Mucosa of gallbladder (tissue), 1 donor: Measurements from ENCODE around the gene NPB. TPM values are rescaled to one million over a fixed set of nuclear protein-coding genes. Genes with fewer than 3 reads are reported as not detected.

ENCODE experiments used
- DNase-seq: peaks from one replicate; pipeline ENCODE4 v3.0.0-alpha.2; 2020; ENCODE audit warnings: low spot score
- total RNA-seq: library from RNA; stranded (reverse); gene quantifications from one replicate; pipeline ENCODE4 v1.2.1, GENCODE V29; 2021
- donor health status: DM: no; HTN: no; CAD: no.

Gene NPB
- total RNA-seq, 1 donor from 2014 or later = 0.55 TPM

DNA sequence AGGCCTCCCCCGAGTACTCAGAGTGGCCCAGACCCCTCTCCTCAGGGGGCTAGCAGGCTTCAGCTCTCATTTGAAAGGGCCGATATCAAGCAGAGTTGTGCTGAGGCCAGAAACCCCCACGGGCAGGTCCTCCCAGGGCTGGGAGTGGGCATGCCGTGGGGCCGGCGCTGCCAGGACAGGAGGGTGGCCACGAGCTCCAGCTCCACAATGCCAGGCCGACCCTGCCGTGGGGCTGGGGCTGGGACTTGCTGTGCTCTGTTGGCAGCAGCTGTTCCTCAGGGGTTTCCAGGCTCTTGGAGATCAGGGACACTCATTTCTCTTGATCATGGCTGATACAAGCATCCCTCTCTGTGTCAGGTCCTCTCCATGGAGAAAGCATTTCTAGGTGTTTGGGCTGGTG, 3.2 kb upstream of the NPB start:
- no peak for DNase-seq

DNA sequence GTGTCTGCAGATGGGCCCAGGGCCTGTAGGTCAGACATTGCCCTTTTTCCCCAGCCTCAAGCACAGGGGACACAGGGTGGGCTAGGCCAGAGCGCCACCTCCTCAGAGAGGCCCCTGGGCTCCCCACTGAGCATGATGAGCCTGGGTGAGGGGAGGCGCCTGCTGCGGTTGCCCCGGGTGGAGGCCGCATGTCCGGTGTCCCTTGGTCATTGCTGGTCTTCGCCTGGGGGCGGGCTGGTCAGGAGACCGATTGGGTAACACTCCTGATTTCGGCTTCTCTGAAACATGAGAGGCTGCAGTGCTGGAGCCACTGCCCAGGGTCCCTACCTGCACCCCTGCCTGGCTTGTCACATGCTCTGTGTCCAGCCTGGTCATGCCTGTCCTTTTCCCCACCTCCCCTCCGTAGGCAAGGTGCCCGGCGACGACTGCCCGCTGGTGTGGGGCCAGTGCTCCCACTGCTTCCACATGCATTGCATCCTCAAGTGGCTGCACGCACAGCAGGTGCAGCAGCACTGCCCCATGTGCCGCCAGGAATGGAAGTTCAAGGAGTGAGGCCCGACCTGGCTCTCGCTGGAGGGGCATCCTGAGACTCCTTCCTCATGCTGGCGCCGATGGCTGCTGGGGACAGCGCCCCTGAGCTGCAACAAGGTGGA, 2.4 kb upstream of the NPB start:
- no peak for DNase-seq

DNA sequence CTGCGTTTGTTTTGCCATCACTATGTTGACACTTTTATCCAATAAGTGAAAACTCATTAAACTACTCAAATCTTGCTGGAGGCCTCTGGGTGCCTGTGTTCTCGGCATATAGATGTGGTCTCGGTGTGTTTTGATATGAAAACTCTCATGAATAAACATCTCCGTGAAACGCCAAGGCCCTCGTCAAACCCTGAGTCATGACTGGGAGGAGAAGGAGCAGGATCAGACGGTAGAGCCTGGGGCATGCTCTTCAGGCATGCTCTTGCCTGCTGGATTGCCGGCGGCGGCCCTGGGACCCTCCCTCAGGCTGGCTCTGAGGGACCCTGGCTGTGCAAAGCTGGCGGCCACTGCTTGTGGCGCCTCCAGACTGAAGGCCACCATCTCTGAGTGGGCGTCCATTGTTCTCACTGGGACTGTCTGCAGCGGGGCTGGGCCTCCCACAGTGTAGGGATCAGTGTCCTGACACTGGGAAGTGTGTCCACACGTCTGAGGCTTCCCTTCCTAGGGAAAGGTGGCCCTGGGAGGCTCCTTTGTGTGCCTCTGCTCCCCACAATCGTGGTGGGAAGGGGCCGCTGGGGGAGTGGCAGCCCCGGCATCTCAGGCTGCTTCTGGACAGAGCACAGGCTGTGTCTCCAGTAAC, 1.7 kb upstream of the NPB start:
- DNase-seq = no peak

DNA sequence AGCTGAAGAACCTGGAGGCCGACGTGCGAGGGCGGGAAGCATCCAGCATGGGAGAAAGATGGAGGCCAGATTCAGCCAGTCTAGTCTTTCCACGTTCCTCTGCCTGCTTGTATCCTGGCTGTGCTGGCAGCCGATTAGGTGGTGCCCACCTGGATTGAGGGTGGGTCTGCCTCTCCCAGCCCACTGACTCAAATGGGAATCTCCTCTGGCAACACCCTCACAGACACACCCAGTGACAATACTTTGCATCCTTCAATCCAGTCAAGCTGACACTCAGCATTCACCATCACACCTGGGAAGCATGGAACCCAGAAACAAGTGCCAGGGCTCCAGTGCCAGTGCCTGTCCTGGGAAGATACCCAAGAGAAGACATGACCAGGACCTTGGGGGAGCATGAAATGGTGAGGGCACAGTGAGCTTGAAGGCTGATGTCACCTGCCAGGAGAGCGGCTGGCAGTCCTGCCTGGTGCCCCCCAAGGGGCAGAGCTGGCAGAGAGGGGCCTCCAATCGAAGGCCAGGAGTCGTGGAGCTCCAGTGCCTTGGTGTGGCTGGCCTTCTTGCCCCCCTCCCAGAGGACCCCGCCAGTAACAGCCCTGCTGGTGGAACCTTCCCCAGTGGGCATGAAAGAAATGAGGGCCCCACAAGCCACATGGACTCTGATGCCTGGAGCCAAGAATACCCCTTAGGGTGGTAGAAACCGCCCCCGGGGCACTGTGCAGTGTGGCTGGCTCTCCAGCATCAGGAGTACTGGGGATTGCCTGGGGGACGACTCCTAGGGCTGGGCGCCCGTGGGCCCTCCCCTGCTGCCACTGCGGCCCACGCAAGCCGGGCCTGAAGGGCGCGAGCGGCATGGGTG, 643 bp upstream of the NPB start:
- DNase-seq = no peak

DNA sequence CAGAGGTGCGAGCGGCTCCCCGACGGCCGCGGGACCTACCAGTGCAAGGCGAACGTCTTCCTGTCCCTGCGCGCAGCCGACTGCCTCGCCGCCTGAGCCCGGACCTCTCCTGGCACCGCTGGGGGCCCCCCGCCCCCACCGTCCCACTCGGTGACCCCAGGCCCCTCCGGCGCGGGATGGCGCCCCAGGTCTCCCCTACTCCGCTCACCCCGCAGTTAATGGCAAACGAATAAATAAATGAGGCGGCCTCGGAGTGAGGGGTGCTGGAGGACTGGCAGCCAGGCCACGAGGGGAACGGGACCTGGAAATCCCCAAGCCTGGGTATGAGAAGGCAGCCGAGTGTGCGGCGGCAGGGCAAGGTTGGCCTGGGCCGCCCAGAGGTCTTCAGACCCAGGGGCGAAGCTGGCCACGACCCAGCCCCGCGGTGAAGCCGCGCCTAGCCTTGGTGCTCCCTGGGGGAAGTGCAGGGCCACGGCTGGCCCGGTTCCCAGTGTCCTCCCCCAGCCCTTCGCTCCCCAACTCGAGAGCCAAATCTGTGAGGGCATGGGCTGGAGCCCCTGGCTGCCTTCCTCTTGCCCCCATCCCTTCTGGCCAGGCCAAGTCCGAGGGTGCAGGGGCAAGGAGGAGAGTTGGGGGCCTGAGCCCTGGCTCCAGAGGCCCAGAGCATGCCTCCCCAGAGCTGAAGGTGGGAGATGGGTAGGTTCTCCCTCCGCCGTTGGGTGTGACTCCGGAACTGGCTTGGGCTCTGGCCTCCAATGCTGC, 796 bp downstream of the NPB start:
- DNase-seq = no peak

DNA sequence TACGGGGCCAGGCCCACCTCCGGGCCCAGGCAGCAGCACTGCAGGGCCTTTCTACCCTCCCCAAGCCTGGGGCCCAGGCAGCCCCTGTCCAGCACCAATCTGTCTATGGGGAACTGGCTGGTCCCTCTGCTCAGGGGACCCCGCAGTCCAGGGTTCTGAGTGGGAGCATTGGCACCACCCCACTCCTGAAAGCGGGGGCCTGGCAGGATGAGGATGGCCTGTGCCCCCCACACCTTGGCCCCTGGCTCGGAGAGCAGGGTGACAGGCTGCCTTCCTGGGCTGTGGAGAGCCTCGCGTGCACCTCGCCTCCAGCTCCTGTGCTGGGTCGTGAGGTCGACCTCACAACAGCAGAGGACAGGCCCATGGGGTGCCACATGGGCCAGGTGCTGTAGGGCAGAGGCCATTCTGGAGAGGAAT, 1.4 kb downstream of the NPB start:
- DNase-seq = no peak

DNA sequence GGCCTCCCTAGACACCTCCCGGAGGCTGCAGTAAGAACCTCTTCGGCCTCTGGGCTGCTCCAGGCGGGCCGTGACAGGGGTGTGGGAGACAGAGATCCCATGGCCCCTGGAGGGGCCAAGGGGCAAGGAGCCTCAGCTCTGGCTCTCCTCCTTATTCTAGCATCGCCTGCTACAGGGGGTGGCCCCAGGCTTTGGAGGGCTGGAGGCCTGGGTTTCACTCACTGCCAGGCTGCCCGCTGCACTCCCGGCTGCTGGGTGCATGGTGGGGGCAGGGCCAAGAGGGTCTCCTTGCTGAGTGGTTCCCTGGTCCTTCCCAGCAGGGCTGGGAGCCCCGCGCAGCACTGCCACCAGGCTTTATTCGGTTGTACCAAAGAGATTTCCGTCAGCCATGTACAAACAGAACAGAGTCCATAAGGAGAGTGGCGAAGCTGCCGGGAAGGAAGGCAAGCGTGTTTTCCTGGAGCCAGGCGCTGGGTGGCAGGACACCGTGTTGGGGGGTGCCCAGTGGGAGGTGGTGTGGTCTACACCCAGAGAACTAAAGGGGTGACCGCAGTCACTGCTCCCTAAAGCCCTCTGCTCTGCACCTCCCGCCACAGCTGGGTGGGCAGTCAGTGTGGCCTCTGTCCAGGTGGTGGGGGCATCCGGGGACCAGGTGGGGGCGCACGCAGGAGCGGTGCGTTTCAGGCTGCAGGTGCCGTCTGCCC, 2.0 kb downstream of the NPB start:
- DNase-seq = no peak

DNA sequence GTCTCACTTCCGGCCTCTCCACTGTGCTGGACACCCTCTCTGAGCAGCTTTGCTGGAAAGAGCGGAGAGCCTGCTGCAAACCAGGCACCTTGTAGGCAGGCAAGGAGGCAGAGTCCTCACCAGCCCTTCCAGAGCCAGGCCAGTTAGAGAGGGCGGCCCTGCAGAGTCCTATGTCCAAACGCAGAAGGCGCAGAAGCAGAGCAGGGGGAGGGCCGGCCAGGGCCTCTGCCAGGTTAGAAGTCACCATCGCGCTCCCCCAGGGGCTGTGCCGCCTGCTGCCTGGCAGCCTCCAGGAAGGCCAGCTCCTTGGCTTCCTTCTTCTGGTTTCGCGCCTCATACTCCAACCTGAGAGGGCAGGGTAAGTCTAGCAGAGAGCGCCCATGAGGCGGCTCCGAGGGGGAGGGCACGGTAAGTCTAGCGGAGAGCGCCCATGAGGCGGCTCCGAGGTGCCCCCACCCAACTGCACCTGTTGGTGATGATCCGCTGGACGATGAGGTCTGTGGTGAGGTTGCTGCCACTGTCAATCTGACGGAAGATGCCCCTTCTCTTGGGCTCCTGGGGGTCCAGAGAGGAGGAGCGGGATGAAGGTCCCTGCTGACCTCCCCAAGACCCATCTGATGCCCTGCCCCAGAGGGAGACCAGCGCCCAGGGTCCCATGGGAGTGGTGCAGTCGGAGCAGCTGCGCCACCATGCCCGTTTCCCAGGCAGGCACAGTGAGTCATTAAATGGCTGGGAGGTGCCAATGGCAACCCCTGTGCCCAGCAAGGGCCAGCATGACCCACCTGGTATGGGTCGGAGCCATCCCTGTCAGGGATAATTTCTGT, 2.8 kb downstream of the NPB start:
- no peak for DNase-seq

DNA sequence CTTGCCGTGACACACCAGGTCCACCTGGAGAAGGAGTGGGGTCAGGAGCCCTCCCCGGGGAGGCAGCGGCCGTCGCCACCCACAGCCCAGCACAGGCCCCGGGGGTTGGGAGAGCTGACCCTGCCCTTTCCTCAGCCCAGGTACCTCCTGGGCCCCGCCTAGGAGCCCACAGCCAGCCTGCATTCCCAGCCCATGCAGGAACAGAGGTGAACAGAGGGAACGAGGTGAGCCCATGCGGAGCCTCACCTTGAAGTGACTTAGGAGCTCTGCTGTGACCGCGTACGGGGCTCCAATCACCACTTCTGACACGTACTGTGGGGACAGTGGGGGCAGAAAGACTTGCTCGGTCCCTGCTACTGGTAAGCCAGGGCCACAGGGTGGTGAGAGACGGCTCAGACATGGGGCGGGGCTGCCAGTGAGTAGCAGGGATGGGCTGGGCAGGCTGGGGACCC, 3.4 kb downstream of the NPB start:
- no peak for DNase-seq

DNA sequence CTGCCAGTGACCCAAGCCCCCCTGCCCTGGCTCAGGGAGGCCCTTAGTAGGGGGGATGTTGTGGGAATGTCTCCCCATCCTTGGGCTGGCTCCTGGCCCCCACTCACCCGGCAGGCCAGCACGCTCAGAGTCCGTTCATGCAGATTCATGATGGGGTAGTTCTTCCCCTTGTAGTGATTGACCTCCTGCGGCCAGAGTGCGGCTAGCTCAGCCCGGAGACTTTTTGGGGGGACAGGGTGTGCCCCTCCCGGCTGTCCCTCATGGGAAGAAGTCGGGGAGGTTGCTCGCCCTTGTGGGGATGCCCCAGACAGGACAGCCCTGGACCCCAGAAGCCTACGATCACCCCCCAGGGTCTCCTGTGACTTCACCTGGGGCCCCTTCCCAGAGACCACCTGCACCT, 4.0 kb downstream of the NPB start:
- no peak for DNase-seq

DNA sequence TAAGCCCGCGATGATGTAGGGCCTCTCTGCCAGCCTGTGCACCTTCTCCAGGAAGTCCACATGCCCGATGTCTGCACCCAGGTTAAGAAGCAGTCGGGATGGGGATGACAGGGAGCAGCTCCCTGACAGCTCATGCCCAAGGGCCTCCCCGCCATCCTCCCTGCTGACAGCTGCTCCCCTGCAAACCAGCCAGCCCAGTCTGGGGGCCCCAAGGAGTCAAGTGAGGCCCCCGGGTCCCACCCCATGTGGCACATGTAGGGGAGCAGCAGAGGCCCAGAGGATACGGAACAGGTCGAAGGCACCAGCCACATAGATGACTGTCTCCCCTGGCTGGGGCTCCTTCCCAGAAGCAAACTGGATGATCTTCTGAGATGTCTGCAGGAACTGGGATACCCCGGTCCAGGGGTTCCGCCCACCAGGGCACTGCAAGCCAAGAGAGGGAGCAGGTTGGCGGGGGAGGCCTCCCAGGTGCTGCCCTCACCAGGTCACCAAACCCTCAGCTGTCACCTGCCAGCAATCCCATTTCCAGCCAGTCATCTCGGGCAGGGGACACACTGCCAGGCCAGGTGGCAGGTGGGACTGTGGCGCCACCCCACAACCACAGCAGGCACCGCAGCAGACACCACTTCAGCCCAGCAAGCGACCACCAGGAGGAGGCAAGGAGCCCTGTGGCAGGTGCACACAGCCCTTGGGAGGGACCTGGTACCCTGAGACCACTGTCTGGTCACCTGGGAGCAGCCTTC, 4.6 kb downstream of the NPB start:
- DNase-seq = no peak

DNA sequence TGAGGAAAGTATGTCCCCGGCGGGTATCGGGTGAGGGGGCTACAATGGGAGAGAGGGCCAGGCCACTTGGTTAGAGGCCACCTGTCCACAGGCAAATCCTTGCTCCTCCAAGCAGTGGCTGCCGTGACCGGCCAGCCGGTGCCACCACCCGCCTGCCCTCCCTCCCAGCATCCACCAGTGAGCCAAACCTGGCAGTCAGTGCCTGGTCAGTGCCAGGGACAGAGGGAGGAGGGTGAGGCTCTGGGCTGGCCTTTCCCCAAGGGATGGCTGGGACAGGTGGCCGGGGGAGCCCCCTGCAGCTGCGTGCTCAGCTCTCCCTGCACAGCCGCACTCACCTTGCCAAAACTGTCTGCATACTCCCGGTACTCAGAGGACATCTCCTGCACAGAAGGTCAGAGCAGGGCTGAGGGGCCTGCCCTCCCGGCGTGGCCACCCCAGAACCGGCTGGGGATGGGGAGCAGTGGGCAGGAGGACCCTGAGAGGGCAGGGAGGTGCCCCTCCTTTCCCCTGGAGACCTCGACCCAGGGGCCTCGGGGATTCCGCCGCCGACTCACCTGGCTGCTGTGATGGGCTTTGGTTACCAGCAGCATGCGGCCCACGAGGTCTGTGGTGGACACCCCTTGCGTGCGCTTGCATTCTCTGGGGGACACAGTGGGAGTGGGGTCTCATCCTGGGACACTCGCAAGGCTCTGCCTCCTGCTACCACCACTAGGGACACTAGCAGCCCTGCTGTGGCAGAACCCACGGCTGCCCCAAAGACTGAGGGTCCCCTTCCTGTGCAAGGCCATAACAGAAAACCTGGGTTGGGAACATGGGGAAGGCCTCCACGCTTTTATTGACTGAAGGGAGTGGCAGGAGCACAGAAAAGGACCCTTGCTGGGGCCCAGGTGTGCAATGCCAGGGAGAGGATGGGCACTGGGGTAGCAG, 5.4 kb downstream of the NPB start:
- DNase-seq = no peak

DNA sequence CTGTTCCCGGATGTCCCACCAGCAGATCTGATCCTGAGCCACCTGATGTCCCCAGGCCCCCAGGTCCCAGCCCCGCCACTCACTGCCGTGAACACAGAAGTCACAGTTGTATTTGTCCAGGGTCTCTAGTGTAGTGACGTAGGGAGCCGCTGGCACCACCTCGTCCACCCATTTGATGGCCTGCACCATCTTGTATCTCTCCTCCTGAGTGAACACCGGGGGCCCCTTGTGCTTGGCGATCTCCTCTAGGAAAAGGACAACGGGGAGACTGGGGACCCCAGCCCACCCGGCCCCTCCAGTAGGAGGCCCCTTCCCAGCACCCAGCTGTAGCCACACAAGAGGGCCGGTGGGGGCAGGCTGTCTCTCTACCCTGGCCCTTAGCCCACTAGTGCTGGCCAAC, 6.8 kb downstream of the NPB start:
- DNase-seq = no peak

DNA sequence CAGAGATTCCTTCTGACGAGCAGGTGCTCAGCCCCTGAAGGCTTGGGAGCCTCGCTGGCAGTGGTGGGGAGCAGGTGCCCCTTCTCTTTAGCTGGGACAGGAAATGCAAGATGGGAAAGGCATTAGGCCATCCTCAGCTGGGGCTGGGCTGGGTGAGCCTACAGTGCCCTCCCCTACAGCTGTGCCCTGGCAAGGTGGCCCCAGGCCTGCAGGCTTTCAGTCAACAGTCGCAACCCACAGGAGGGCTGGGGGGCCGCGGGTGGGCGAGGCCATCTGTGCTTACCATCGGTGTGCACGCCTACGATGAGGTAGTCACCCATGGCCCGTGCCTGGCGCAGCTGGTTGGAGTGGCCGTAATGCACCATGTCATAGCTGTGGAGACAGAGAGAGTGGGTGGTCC, 7.2 kb downstream of the NPB start:
- DNase-seq = no peak

DNA sequence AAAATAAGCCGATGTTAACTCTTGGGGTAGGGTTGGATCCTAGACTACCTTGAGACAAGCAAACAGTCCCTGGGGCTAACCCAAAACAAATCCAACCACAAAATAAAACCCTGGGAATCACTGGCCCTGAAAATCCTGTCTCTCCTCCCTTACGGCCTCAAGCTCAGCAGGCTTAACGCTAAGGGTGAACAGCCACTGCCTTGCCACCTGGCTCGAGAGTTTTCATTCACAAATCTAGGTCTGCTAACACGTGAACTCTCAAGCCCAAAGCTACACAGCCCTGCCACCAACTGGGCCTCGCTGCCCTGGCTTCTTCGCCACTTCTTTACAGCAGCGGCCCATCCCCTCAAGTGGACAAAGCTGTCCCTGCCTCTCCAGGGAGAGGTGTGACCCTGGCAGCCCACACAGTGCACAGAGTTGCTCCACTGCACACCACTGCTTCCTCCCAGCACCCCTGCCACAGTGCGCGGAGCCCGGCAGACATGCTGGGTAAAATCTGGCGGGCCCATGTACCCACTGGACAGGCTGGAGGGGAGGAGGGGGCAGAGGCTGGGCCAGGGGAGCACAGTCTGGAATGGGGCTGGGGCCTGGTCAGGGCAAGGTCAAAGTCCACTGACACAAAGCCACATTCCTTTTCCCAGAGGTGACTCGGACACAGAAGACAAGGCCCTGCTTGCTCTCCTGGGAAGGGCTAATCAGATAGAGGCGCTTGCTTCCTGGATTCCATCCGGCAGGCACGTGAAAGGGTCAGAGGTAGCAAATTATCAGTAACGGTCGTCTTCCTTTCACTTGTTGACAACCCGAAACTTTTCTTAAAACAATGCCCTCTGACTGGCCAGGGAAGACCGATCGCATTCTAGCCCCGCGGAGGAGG, 8.2 kb downstream of the NPB start:
- DNase-seq = peak; percentile 57

DNA sequence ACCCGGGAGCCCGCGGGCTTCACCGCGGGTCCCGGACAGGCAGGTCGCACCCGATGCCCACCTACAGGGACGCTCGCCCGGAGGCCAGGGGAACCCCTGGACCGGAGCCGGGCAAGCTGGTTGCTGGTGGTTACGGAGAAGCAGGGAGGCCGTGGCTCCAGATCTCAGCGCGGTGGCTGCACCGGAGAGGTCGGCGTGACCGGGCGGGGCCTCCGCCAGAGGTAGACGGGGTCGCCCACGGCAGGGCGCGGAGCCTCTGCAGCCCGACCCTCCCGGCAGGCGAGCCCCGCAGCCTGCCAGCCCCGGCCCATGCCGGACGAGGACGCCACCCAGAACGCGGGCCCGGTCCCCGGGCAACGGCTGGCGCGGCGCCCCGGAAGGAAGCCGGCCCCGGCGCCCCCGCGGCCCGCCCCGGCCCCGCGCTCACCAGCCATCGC, 8.8 kb downstream of the NPB start:
- DNase-seq = no peak

DNA sequence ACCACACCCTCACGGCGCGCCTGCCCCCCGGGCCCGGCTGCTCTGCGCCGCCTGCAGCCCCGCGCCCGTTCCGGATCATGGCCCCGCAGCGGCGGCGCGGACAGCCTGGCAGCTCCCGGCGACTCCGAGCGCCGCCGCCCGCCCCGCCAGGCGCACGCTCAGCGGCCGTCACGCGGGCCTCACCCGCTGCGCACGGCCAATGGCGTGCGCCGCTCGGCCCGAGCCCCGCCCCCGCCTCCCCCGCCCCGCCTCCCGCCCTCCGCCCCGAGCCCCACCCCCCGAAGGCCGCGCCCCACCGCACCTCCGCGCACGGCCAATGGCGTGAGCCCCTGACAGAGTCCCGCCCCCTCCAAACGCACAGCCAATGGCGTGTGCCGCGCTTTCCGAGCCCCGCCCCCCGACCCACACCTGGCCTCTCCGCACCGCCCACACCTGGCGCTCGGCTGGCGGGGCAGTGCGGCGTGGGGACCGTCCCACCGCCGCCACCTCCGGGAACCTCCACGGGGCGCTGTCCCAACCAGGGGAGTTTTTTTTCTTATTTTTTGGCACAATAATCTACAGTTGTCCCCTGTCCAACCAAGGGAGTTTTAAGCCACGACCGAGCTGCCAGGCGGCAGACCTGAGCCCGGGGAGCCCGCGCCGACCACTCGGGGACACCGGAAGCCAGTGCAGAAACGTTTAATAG, 9.4 kb downstream of the NPB start, which contains the start of gene PCYT2:
Gene PCYT2 (minus strand): TSS at position 123 of the 685 bp plus-strand sequence. CDS start 44 bp downstream, at position 79.
- peak; percentile 93 for DNase-seq
